ENCODE results near the gene AOX1. TPM values are rescaled to one million over a fixed set of nuclear protein-coding genes. Genes with fewer than 3 reads are reported as not detected.

Gene AOX1
- total and polyA plus RNA-seq, 7 donors = 1.6 to 65.5 (median 27.0) TPM

- intact Hi-C loops (cut with DNase I) = no loop called here
- TF ChIP-seq EP300 (IDR thresholded peaks at IDR 0.05) (no peak), POLR2AphosphoS5 (IDR thresholded peaks at IDR 0.05) (no peak), CTCF (IDR thresholded peaks at IDR 0.05) (no peak), POLR2A (IDR thresholded peaks at IDR 0.05) (no peak)
- Histone ChIP-seq H3K4me3 (no peak overlapping the region), H3K36me3 (no peaks in the 10 kb centered on the region), H3K27ac (no peak overlapping the region), H3K4me1 (no peaks in the 10 kb centered on the region), H3K9me3 (no peaks in the 10 kb centered on the region), H3K27me3 (no peaks in the 10 kb centered on the region)
- 86 to 90% methylated on average over 1 of the region's 1 CpG for WGBS, 2 donors
- no peak for DNase-seq
Measured at GRCh38 chr2:200622106-200622505, 36.3 kb downstream of the AOX1 start.

DNA sequence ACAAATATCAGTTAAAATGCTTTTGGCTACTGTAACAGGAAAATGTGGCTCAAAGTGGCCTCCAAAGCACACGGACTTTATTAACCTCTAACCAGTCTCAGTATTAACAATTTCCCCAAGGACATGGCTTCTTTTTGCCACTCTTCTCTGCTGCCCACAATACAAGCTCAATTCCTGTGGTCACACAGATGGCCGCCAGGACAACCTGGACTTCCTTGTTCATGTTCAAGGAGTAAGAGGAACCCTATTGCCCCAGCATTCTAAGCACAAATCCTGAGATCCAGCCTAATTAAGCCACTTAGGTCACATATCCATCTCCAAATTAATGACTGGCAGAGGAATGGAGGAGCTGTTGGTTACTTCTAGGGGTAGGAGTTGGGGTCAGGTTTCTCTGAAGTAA lies 38.2 kb downstream of the AOX1 start:
- DNase-seq = no peak
- WGBS, 2 donors = 86% methylated on average over 2 of the region's 2 CpGs
- no peaks in the 10 kb centered on the region for H3K27me3 ChIP-seq
- H3K9me3 ChIP-seq = no peaks in the 10 kb centered on the region
- H3K4me3 ChIP-seq = no peak overlapping the region
- H3K4me1 ChIP-seq = no peaks in the 10 kb centered on the region
- intact Hi-C loops (cut with DNase I) = no loop called here
- H3K27ac ChIP-seq = no peak overlapping the region
- no peak for TF ChIP-seq EP300 (IDR thresholded peaks at IDR 0.05)
- TF ChIP-seq CTCF (IDR thresholded peaks at IDR 0.05) = no peak
- no peak for TF ChIP-seq POLR2A (IDR thresholded peaks at IDR 0.05)
- no peak for TF ChIP-seq POLR2AphosphoS5 (IDR thresholded peaks at IDR 0.05)
- no peaks in the 10 kb centered on the region for H3K36me3 ChIP-seq

DNA sequence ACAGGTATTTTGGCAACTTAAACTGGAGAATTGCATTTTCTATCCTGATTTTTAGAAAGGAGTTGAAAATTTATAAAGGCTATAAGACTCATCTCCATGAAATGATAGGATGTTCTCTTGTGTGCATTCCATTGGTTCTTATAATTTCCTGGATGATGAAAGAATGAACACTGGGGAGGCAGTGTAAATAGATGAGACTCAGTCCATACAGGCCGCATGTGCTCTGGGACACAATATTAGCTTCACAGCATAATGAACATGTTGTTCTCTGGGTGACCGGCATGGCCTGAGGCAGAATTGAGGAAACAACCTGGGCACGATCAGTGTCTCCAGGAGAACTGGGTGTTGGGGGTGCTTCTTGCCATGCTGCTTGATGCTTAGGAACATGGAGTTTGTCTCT lies 38.8 kb downstream of the AOX1 start:
- Histone ChIP-seq H3K4me3 (no peak overlapping the region), H3K36me3 (no peaks in the 10 kb centered on the region)
- WGBS, 2 donors = 91 to 94% methylated on average over 3 of the region's 3 CpGs

DNA sequence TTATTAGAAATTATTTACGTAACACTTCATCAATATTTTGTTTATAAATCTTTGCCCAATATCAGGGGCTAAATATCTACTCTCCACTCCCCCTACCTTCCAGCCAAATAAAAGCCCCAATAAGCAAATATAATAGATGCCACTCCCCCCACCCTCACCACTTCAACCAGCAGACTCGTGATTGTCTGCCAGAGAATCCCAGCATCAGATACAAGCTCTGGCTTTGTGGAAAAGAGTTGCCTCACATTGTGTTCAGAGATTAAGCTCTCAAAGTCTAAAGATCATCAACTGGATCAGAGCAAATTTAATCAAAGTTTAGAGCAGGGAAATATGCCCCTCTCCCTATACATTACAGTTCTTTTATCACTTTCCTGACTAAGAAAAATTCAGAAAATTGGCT lies 39.5 kb downstream of the AOX1 start:
- H3K36me3 ChIP-seq = no peaks in the 10 kb centered on the region

More for the DNA sequence above, 38.8 kb downstream of the AOX1 start:
- intact Hi-C loops (cut with DNase I) = no loop called here
- no peaks in the 10 kb centered on the region for H3K4me1 ChIP-seq
- DNase-seq = no peak
- no peak overlapping the region for H3K27ac ChIP-seq
- TF ChIP-seq POLR2AphosphoS5 (IDR thresholded peaks at IDR 0.05) = no peak
- no peak for TF ChIP-seq POLR2A (IDR thresholded peaks at IDR 0.05)
- no peak for TF ChIP-seq CTCF (IDR thresholded peaks at IDR 0.05)
- no peak for TF ChIP-seq EP300 (IDR thresholded peaks at IDR 0.05)
- no peaks in the 10 kb centered on the region for H3K9me3 ChIP-seq
- H3K27me3 ChIP-seq = no peaks in the 10 kb centered on the region

More for the DNA sequence above, 39.5 kb downstream of the AOX1 start:
- Histone ChIP-seq H3K27me3 (no peaks in the 10 kb centered on the region), H3K4me1 (no peaks in the 10 kb centered on the region), H3K27ac (no peak overlapping the region), H3K9me3 (no peaks in the 10 kb centered on the region), H3K4me3 (no peak overlapping the region)
- intact Hi-C loops (cut with DNase I) = no loop called here
- TF ChIP-seq POLR2A (IDR thresholded peaks at IDR 0.05) (no peak), POLR2AphosphoS5 (IDR thresholded peaks at IDR 0.05) (no peak), EP300 (IDR thresholded peaks at IDR 0.05) (no peak), CTCF (IDR thresholded peaks at IDR 0.05) (no peak)
- 82 to 87% methylated on average over 2 of the region's 2 CpGs for WGBS, 2 donors
- DNase-seq = no peak

Data from sigmoid colon (tissue), 7 donors.